A549 (cell line): Measurements from ENCODE around the gene MED12L. TPM values are rescaled to one million over a fixed set of nuclear protein-coding genes. Genes with fewer than 3 reads are reported as not detected.
"Not testable (repeated sequence)": the region's sequence is repeated elsewhere in the genome, so short reads cannot be mapped to it uniquely, and the experiment has no call there.

ENCODE experiments used
- ATAC-seq, 2 experiments: fragments of 200-7000 bp in 1 of 2; fragments of >200 bp in 1 of 2; cut with Nextera tagmentation in 1 of 2; cut with Tn5 transposase in 1 of 2; 3 replicates each; pipeline versions ENCODE4 v1.8.0 to v1.9.1; 2018 to 2020; ENCODE audit warnings: mild to moderate bottlenecking in 1 of 2, moderate library complexity in 1 of 2
- CTCF ChIA-PET: fragments of 300-600 bp; sonication (Branson Sonifier 250); formaldehyde crosslinking; extraction: SDS; loops from one replicate; lab custom pipeline; 2021; ENCODE audit warnings: antibody characterized with exemption, inconsistent platforms; lab: Yijun Ruan, JAX
- POLR2A ChIA-PET: fragments of 350-600 bp; formaldehyde crosslinking; extraction: SDS; loops from one replicate; lab custom pipeline; 2021; ENCODE audit warnings: antibody characterized with exemption, inconsistent platforms; lab: Yijun Ruan, JAX
- DNase-seq, 2 experiments: peaks; one replicate each; pipeline versions ENCODE4 v3.0.0 to v3.0.0-alpha.2; 2011 to 2016; ENCODE audit warnings: low read depth in 1 of 2, low spot score in 1 of 2
- FAIRE-seq: peaks from 2 replicates; lab custom pipeline; 2011; peaks lifted over from hg19 to GRCh38; lab: Jason Lieb, UNC
- H3K27ac ChIP-seq, 2 experiments: fragments of >200 bp; sonication (Bioruptor Twin); formaldehyde crosslinking; 3 replicates each; pipeline ENCODE4 v1.5.1; 2016 to 2017
- H3K4me1 ChIP-seq: fragments of >200 bp; sonication (Bioruptor Twin); formaldehyde crosslinking; 3 replicates; pipeline ENCODE4 v1.6.1; 2016
- H3K4me2 ChIP-seq: fragments of >200 bp; sonication (Bioruptor Twin); formaldehyde crosslinking; 3 replicates; pipeline ENCODE4 v1.6.1; 2016
- H3K4me3 ChIP-seq: fragments of >200 bp; sonication (Bioruptor Twin); formaldehyde crosslinking; 3 replicates; pipeline ENCODE4 v1.5.1; 2016
- H3K9me3 ChIP-seq: fragments of >200 bp; sonication (Bioruptor Twin); formaldehyde crosslinking; 3 replicates; pipeline ENCODE4 v1.6.1; 2016
- CBX8 ChIP-seq: fragments of 200-600 bp; sonication (generic); IDR thresholded peaks from 2 replicates; pipeline ENCODE4 v1.6.1; 2016
- CEBPB ChIP-seq, 2 experiments: fragments of >200 bp in 1 of 2; sonication (Bioruptor Twin) in 1 of 2; formaldehyde crosslinking in 1 of 2; IDR thresholded peaks; 2 replicates each; pipeline ENCODE4 v1.6.1; 2012 to 2016
- CHD2 ChIP-seq: fragments of 150-350 bp; IDR thresholded peaks from 2 replicates; pipeline ENCODE4 v1.6.1; 2014; ENCODE audit warnings: low read length; ENCODE audit not compliant: partially characterized antibody
- EHMT2 ChIP-seq: fragments of 200-600 bp; sonication (generic); IDR thresholded peaks from 2 replicates; pipeline ENCODE4 v1.6.1; 2016; ENCODE audit warnings: antibody characterized with exemption, low read depth, mild to moderate bottlenecking, moderate library complexity
- HDAC2 ChIP-seq: fragments of 200-600 bp; sonication (generic); IDR thresholded peaks from 2 replicates; pipeline ENCODE4 v1.6.1; 2016
- HEYL ChIP-seq: fragments of 250-450 bp; sonication (Bioruptor Pico); IDR thresholded peaks from 2 replicates; pipeline ENCODE4 v1.8.0; 2021; ENCODE audit warnings: mild to moderate bottlenecking, moderate library complexity
- MAZ ChIP-seq: fragments of 150-350 bp; IDR thresholded peaks from 2 replicates; pipeline ENCODE4 v1.6.1; 2014; ENCODE audit warnings: antibody characterized with exemption, low read depth, low read length, borderline replicate concordance
- NFE2L2 ChIP-seq: fragments of 150-350 bp; conservative IDR thresholded peaks from 2 replicates; pipeline ENCODE4 v1.6.1; 2014; ENCODE audit warnings: low read length
- RAD21 ChIP-seq, 2 experiments: fragments of >200 bp in 1 of 2; sonication (Bioruptor Twin) in 1 of 2; formaldehyde crosslinking in 1 of 2; IDR thresholded peaks in 1 of 2; conservative IDR thresholded peaks in 1 of 2; 2 replicates in 1 of 2; 3 replicates in 1 of 2; pipeline ENCODE4 v1.6.1; 2012 to 2018; ENCODE audit warnings: inconsistent platforms in 1 of 2
- RFX5 ChIP-seq: fragments of 450-650 bp; IDR thresholded peaks from 2 replicates; pipeline ENCODE4 v1.7.1; 2014; ENCODE audit warnings: antibody characterized with exemption, mild to moderate bottlenecking, moderate library complexity
- SMC3 ChIP-seq: fragments of >200 bp; sonication (Bioruptor Twin); formaldehyde crosslinking; IDR thresholded peaks from 3 replicates; pipeline ENCODE4 v1.6.1; 2018; ENCODE audit warnings: inconsistent platforms
- ZC3H11A ChIP-seq: fragments of 450-650 bp; IDR thresholded peaks from 2 replicates; pipeline ENCODE4 v1.6.1; 2014; ENCODE audit warnings: antibody characterized with exemption, mild to moderate bottlenecking
- ZSCAN20 ChIP-seq: fragments of 250-450 bp; sonication (Bioruptor Pico); IDR thresholded peaks from 2 replicates; pipeline ENCODE4 v1.8.0; 2022; ENCODE audit warnings: mild to moderate bottlenecking, moderate library complexity
- WGBS: methylation state at CpG from one replicate; pipeline ENCODE4 v1.1.6; 2017; ENCODE audit errors: missing lambda C conversion rate; 5-methylcytosine and 5-hydroxymethylcytosine counted together
- polyA plus RNA-seq, 4 experiments: library from polyadenylated mRNA; depleted of rRNA in 3 of 4; stranded (reverse); fragments of >200 nt; fragmentation: RNase III in 1 of 4; extraction: RNeasy Plus Mini Kit Qiagen cat#74134 plus additional on column Dnase treatment in 1 of 4; gene quantifications; 2 replicates in 3 of 4; 3 replicates in 1 of 4; pipeline ENCODE4 v1.2.3, GENCODE V29; 2011 to 2017
- TF ChIP-seq, protein P1 (sequence below): fragments of >200 bp; sonication (Bioruptor Twin); formaldehyde crosslinking; IDR thresholded peaks from 3 replicates; pipeline ENCODE4 v1.5.1; 2016
- TF ChIP-seq, protein P2 (sequence below): fragments of 250-450 bp; sonication (Bioruptor Pico); IDR thresholded peaks from 2 replicates; pipeline ENCODE4 v1.5.0; 2021; ENCODE audit warnings: mild to moderate bottlenecking, moderate library complexity, borderline replicate concordance
- TF ChIP-seq, protein P3 (sequence below): IDR thresholded peaks from 2 replicates; pipeline ENCODE4 v1.6.1; 2012

The MED12L gene
- polyA plus RNA-seq, 2 of the 4 experiments (the other 2 are of a cell fraction): 0.32 to 0.63 TPM

DNA sequence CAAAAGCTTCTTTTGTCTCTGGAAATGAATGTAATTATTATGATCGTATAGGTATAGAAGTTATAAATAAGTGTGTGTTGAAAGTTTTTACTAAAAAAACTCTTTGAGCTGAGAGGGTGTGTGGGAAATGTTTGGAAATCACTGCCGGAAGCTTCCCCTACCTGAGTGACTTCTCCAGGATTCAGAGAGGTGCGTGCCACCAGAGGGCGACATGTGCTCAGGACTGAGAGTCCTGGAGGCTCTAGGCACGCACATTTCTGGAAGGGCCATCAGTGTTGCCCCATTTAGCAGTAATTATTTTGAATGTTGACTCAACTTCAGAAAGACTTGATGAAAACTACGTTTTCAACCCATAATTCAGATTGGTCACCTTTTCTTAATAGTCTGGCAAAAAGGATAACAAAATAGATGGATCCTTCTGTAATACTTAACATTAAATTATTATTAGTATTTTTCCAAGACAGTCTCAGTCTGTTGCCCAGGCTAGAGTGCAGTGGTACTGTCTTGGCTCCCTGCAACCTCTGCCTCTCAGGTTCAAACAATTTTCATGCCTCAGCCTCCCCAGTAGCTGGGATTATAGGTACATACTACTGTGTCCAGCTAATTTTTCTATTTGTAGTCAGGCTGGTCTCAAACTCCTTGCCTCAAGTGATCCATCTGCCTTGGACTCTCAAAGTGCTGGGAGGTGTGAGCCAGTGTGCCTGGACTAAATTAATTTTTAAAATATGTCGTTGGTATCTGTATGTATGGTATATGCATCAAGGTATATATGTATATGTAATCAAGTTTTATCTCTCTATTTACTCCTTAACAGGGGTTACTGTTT is 83.0 kb downstream of the MED12L start:
- 3% methylated on average over 7 of the region's 7 CpGs for WGBS
- DNase-seq (peak; percentile 59 to 64), FAIRE-seq (no peak)
- CTCF ChIA-PET: interaction anchor here (0.6 to 6.2 kb wide), 58 partner anchors 9 to 759 kb away, joined by 3 to 161 read pairs (median 5); partner anchors contain the start of genes GPR171, P2RY13 and P2RY14
- no peak for TF ChIP-seq EHMT2
- TF ChIP-seq, protein P1, sequence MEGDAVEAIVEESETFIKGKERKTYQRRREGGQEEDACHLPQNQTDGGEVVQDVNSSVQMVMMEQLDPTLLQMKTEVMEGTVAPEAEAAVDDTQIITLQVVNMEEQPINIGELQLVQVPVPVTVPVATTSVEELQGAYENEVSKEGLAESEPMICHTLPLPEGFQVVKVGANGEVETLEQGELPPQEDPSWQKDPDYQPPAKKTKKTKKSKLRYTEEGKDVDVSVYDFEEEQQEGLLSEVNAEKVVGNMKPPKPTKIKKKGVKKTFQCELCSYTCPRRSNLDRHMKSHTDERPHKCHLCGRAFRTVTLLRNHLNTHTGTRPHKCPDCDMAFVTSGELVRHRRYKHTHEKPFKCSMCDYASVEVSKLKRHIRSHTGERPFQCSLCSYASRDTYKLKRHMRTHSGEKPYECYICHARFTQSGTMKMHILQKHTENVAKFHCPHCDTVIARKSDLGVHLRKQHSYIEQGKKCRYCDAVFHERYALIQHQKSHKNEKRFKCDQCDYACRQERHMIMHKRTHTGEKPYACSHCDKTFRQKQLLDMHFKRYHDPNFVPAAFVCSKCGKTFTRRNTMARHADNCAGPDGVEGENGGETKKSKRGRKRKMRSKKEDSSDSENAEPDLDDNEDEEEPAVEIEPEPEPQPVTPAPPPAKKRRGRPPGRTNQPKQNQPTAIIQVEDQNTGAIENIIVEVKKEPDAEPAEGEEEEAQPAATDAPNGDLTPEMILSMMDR: peak; percentile 90
- TF ChIP-seq RAD21 (conservative IDR thresholded peaks at IDR 0.05 in 1 of 2, IDR thresholded peaks at IDR 0.05 in 1 of 2): peak; percentile 91 to 92
- peak; percentile 96 for TF ChIP-seq SMC3
- TF ChIP-seq, all 56 proteins: peak for 3
- no peak overlapping the region for H3K4me2 ChIP-seq
- no peak overlapping the region for H3K4me3 ChIP-seq
- POLR2A ChIA-PET: no interaction called here
- 0 out of 6 replicates have a peak overlapping the region, but pooled peaks of 1 of the 2 experiments have one; percentile 6 for H3K27ac ChIP-seq
- no peaks in the 10 kb centered on the region for H3K9me3 ChIP-seq
- ATAC-seq: peak; percentile 96 to 99
- H3K4me1 ChIP-seq: no peaks in the 10 kb centered on the region

DNA sequence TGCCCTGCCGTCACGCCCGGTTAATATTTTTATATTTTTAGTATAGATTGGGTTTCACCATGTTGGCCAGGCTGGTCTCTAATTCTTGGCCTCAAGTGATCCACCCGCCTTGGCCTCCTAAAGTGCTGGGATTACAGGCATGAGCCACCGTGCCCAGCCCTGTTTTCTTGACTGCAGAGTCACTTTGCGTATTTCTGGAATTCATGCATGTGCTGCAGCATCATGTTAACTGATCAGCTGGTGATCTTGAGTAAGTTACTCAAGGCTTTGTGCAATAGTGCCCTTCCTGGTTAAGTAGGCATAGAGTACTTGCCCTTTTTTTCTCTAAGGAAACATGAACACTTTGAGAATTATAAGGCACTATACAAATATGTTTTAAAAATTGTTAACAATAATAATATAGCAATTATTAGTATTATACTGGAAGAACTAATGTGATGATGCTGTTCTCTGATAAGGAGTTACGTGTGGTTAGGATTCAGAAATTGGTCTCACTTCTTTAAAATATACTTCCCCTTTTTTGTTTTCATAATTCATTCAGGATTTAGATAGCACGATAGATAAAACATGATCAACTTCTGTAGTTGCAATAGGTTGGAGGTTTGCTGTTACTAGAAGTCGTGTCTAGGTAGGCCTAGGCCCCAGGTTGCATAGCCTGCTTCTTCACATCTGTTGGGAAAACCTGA is 83.9 kb downstream of the MED12L start:
- H3K9me3 ChIP-seq: no peaks in the 10 kb centered on the region
- no peaks in the 10 kb centered on the region for H3K4me1 ChIP-seq
- WGBS: 86% methylated on average over 9 of the region's 9 CpGs
- POLR2A ChIA-PET: no interaction called here
- DNase-seq: no peak
- no peak overlapping the region for H3K4me2 ChIP-seq
- H3K4me3 ChIP-seq: no peak overlapping the region
- TF ChIP-seq, protein P2, sequence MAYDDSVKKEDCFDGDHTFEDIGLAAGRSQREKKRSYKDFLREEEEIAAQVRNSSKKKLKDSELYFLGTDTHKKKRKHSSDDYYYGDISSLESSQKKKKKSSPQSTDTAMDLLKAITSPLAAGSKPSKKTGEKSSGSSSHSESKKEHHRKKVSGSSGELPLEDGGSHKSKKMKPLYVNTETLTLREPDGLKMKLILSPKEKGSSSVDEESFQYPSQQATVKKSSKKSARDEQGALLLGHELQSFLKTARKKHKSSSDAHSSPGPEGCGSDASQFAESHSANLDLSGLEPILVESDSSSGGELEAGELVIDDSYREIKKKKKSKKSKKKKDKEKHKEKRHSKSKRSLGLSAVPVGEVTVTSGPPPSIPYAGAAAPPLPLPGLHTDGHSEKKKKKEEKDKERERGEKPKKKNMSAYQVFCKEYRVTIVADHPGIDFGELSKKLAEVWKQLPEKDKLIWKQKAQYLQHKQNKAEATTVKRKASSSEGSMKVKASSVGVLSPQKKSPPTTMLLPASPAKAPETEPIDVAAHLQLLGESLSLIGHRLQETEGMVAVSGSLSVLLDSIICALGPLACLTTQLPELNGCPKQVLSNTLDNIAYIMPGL: no peak
- TF ChIP-seq HDAC2: no peak
- no peak for TF ChIP-seq NFE2L2
- TF ChIP-seq ZC3H11A: no peak
- TF ChIP-seq, protein P3, sequence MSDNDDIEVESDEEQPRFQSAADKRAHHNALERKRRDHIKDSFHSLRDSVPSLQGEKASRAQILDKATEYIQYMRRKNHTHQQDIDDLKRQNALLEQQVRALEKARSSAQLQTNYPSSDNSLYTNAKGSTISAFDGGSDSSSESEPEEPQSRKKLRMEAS: no peak
- no peak for TF ChIP-seq CEBPB (IDR thresholded peaks at IDR 0.05)
- no peak for TF ChIP-seq HEYL
- no peak for TF ChIP-seq MAZ
- TF ChIP-seq ZSCAN20 (CRISPR knock-in tag): no peak
- no peak for TF ChIP-seq CBX8
- TF ChIP-seq RFX5: no peak
- TF ChIP-seq EHMT2: no peak
- TF ChIP-seq CHD2: no peak
- no peak overlapping the region for H3K27ac ChIP-seq
- no peak for ATAC-seq
- CTCF ChIA-PET: interaction anchor here (0.6 to 6.2 kb wide), 25 partner anchors 8 to 750 kb away, joined by 3 to 161 read pairs (median 12); partner anchors contain the start of genes P2RY13 and P2RY14
- no peak for FAIRE-seq

DNA sequence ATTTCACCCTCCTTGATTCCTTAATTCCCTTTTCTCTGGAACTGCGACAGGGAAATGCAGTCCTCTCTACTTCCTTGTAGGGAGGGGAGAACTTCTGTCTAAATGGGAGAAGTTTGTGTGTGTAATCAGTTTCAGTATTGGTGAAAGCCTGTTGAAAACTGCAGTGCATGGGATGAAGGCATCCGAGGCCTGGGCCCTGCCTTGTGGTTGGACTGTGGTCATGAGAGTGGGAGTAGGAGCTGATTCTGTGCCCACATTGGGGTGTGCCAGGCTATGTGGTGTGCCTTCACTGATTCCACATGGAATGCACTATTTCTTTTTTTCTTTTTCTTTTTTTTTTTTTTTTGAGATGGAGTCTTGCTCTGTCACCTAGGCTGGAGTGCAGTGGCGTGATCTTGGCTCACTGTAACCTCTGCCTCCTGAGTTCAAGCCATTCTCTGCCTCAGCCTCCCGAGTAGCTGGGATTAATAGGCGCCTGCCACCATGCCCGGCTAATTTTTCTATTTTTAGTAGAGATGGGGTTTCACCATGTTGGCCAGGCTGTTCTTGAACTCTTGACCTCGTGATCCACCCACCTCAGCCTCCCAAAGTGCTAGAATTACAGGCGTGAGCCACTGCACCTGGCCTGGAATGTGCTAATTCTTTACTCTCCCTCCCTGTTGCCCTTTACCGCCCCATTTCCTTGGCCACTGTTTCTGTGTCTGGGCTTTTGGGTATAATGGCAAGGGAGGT is 84.7 kb downstream of the MED12L start:
- ATAC-seq, DNase-seq, H3K27ac ChIP-seq, H3K9me3 ChIP-seq, POLR2A ChIA-PET, H3K4me3 ChIP-seq, H3K4me1 ChIP-seq, H3K4me2 ChIP-seq, FAIRE-seq: not testable (repeated sequence)
- CTCF ChIA-PET: interaction anchor here (2.1 to 6.2 kb wide), 5 partner anchors 8 to 749 kb away, joined by 10 to 161 read pairs (median 14); partner anchors contain the start of gene P2RY14
- WGBS: 76% methylated on average over 9 of the region's 9 CpGs
